Measurements from ENCODE around the gene CCDC80.

The CCDC80 gene, protein sequence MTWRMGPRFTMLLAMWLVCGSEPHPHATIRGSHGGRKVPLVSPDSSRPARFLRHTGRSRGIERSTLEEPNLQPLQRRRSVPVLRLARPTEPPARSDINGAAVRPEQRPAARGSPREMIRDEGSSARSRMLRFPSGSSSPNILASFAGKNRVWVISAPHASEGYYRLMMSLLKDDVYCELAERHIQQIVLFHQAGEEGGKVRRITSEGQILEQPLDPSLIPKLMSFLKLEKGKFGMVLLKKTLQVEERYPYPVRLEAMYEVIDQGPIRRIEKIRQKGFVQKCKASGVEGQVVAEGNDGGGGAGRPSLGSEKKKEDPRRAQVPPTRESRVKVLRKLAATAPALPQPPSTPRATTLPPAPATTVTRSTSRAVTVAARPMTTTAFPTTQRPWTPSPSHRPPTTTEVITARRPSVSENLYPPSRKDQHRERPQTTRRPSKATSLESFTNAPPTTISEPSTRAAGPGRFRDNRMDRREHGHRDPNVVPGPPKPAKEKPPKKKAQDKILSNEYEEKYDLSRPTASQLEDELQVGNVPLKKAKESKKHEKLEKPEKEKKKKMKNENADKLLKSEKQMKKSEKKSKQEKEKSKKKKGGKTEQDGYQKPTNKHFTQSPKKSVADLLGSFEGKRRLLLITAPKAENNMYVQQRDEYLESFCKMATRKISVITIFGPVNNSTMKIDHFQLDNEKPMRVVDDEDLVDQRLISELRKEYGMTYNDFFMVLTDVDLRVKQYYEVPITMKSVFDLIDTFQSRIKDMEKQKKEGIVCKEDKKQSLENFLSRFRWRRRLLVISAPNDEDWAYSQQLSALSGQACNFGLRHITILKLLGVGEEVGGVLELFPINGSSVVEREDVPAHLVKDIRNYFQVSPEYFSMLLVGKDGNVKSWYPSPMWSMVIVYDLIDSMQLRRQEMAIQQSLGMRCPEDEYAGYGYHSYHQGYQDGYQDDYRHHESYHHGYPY

GRCh38 chr3:112640930-112641801 lies at the start of gene CCDC80:
Gene CCDC80 (minus strand): TSS chr3:112641143. CDS start chr3:112639905, 1,238 bp downstream.
- peak; percentile 96 for DNase-seq (ENCODE audit: low read depth)

GRCh38 chr3:112689989-112690388 lies 49.0 kb upstream of the CCDC80 start:
- no peak for DNase-seq (ENCODE audit: low read depth)

GRCh38 chr3:112689385-112689784 lies 48.4 kb upstream of the CCDC80 start:
- no peak for DNase-seq (ENCODE audit: low read depth)

- no peak for DNase-seq (ENCODE audit: low read depth)
Observed at GRCh38 chr3:112688819-112689218, 47.9 kb upstream of the CCDC80 start.

DNA sequence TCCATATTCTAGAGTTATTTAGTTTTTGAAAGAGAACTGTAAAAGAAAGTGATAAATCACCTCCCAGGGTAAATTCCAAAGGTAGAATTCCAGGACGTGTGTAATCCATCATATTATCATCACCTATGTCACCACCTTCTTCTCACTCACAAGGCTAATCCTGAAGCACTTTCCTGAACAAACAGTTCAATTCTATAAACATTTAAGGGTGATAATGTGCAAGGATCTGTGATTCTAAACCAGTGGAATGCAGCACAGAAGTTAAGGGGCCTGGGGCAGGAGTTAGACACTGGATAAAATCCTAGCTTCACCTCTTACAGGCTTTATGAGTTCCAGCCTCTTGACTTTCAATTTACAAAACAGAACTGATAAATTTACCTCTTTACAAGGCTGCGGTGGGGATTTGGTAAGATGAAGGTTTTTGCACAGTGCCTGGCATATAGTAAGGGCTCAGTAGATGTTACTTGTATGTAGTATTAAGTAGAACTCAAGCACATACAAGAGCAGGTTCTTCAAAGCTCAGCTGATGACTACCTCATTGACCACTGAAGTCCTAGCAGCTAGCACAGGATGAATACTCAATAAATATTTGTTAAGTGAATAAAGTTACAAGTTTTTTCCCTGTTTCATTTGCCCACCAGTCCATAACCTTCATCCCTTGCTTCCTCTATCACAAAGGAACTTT lies 47.3 kb upstream of the CCDC80 start:
- peak; percentile 49 for DNase-seq (ENCODE audit: low read depth)

GRCh38 chr3:112687616-112688015 lies 46.7 kb upstream of the CCDC80 start:
- DNase-seq (ENCODE audit: low read depth), result no peak

DNA sequence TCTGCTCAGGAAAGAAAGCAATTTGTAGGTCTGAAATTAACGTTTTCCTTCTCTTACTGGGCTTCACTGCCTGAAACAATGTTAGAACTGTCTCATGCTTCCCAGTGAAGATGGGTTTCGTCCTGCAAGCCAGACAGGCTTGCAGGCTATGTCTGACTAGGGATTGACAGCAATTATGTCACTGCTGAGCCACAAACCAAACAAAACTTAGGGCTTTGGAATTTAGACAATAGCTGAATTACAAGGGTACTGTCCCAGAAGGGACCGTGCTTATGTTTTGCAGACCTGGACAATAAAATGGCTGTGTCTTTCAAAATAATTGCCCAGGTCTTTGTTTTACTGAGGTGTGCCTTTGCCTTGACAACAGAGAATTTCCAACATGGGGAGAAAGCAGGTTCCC lies 46.3 kb upstream of the CCDC80 start:
- DNase-seq (ENCODE audit: low read depth), result peak; percentile 47

DNA sequence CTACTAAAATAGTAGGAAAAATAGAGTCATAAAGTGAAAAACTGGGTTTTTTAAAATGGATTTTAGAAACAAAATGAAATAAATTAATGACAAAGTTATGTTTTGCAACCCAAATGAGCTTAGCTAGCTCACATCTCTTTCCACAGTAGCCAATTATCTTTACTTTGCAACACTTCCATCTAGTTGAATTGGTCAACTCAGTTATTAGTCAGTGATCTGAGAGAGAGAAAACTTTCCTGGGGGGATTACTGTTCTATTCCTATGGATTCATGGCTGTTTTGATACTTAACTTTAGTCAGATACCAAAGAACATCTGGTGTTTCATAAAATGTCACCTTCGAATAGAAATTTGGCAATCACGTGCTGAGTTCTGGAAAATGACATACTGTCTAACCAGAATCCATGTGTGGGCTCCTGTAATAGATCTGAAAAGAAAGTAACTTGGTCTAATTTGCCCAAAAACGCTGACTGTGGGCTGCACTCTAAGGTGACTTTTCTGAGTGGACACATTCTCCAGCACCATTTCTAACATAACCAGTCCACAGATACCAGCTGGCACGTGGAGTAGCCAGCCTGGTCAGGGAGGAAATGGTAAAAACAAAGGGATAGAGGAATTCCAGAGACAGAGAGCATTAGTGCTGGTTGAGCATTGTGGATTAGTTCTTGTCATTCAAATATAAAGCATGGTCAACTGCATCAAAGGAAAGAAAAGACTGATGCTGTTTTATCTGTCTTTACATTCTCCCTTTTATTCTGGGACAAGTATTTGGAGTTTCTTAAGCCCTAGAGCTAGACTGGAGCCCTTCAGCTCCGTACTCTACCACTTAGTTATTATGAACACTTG lies 45.2 kb upstream of the CCDC80 start:
- no peak for DNase-seq (ENCODE audit: low read depth)

- DNase-seq (ENCODE audit: low read depth), result peak; percentile 95
Observed at GRCh38 chr3:112685420-112685819, 44.5 kb upstream of the CCDC80 start.

DNA sequence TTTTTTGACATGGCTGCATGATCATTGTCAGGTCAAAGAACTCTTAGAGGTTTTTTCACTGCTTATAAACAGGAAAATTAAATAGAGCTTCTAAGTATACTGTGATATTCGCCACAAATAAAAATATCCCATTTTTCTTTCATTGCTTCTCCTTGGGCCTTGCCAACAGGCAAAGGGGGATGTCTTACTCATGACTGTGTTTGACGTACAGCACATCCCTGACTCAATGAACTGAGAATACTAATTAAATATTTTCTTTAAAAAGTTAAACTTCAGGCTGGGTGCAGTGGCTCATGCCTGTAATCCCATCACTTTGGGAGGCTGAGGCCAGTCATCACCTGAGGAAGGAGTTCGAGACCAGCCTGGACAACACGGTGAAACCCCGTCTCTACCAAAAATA lies 41.4 kb upstream of the CCDC80 start:
- peak; percentile 55 for DNase-seq (ENCODE audit: low read depth)

- peak; percentile 88 for DNase-seq (ENCODE audit: low read depth)
Observed at GRCh38 chr3:112681822-112682325, 40.9 kb upstream of the CCDC80 start.

DNA sequence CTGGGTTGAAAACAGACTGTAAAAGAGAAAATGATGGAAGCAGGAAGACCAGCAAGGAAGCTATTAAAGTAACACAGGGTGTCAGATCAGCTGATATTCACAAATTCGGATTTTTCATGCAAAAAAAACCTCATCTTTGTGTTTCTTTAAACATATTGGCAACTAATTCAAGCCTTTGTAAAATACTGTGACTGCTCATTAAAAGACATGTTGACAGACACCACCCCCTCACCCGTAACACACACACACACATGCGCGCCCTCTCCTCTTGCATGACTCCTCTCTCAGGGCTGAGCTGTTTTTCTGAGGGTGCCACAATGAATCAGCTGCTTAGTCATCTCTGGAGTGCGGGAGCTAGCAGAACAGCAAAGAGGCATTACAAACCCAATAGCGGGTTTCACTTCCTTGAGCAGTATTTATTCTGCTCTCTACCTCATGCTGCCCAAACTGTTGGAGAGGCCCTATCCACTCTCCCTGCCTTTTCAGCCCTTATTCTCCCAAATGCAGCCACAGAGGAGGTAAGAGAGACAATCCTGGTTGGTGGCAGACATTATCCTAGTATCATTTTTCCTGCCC lies 35.8 kb upstream of the CCDC80 start:
- peak; percentile 98 for DNase-seq (ENCODE audit: low read depth)

DNA sequence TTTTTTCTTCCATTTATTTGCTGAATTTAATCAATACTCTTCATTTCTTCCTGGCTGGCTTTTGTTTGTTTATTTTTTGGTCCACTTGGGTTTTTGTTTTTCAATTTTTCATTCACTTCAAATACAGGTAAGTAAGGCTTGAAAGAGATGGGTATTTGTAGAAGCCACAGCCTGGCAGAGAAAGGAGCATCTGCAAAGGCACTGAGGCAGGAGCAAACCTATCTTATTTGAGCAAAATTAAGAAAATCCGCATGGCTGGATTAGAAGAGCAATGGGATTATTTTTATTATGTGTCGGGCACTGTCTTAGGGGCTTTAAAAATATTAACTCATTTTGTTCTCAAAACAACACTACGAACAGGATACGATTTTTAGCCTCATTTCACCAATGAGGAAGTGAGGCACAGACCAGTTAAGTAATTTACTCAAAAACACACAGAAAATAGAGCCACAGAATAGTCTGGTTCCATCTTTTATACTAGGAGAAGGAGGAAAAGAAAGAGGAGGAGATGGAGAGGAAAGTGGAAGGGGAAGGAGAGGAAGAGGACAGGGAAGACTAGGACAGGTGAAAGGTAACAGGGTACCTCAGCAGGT lies 35.1 kb upstream of the CCDC80 start:
- DNase-seq (ENCODE audit: low read depth), result no peak

DNA sequence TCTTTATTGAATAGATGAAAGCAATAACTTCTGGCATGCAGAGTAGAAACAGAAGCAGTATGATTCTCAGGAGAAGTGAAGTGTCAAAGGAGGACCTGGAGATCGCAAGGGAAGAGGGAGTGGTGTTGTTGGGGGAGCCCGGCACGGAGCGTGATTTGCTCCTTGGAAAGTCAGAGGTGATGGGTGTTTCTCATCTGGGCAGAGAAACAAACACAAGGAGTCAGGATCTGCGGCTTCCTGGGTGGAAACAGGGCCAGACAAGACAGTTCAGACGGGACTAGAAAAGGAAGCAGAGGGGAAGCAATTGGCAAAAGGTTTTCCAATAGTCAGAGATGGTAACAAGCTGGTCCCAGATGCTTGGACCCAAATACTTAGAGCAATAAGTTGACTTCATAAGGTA lies 34.4 kb upstream of the CCDC80 start:
- no peak for DNase-seq (ENCODE audit: low read depth)

DNA sequence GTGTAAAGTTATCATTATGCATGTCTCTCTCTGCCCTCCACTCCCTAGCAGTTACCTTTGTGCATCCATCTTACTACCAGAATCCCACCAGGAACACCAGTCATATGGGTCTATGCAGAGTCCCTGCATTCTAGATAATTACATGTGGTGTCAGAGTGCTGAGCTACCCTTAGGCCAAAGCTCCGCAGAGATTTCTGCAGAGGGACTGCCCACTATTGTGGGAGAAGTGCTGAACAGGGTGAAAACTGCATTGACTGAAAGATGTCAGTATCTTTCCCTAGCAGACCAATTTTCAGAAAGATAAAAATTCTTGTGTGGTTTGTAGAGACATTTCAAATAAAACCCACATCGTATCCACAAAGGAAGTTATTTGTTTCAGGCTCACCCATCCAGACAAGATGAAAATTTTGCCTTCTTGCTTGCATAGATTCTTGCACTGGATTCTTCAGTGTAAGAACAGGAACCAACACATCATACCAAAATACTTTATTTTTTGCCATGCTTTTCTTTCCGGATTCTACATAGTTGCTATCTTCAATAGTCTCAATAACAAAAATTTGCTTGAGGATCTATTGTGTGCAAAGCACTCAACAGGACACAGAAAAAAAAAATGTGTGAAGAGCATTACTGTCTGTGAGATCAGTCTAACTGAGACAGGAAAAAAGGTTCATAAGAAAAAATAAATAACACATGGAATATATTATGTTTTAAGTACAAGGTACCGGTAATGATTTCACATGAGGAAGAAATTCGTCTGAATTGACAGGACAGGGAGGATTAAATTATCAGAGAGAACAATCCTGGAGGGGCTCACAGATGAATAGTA lies 32.0 kb upstream of the CCDC80 start:
- peak; percentile 30 for DNase-seq (ENCODE audit: low read depth)

DNA sequence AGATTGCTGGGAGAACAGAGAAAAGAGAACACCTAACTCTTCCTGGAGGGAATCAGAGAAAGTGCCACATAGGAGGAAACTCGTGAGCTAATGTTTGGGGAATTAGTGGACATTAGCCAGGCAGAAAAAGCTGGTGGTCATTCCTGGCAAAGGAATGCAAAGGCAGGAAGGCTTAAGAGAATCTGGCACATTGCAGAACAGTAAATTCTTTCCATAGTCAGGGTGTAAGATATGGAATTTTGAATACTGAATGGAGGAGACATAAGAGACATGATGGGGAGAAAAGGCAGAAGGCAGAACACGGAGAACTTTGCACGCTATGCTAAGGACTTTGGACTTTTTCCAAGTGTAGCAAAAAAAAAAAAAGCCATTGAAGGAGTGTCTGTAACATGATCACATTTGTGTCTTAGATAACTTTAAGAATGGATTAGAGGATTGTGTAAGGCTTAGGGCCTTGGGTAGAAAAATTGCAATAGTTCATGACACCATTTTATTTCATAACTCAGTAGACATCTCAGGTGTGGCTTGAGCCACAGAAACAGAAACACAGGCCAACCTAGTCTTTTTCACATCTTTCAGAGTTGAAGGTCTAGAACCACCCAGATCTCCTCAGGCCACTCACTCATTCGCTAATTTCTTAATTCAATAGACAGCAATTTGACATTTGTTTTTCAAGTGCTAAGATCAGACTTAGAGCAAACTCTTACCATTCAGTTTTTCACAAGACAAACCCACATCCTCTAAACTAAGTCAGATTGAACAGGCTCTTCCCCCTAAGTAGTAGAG lies 31.2 kb upstream of the CCDC80 start:
- peak; percentile 99 for DNase-seq (ENCODE audit: low read depth)

DNA sequence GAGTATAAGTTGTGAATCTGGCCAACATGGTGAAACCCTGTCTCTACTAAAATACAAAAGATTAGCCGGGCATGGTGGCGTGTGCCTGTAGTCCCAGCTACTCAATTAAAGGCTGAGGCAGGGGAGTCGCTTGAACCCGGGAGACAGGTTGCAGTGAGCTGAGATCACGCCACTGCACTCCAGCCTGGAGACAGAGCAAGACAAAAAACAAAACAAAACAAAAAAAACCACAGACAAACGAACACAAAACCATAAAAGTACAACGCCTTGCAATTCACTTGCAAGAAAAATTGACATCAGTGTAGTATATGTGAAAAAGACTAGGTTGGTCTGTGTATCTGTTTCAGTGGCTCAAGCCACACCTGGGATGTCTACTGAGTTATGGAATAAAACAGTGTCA lies 29.9 kb upstream of the CCDC80 start:
- DNase-seq (ENCODE audit: low read depth), result no peak

DNA sequence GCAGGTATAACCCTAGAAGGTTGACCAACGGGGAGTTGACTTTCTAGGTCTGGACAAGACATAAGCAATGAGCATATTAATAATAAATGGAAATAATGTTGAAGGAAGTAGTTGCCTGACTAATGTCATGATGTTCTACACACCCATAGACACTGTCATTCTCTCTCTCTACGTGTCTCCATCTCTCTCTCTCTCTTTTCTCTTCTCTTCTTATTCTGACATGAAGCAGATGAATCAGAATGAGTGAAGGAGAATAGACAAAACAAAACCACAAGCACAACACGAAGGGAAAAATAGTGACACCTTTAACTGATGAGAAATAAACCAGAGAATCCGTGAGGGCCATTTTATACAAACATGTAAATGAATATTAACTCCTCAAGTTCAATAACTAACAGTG lies 26.7 kb upstream of the CCDC80 start:
- no peak for DNase-seq (ENCODE audit: low read depth)

Measured in EH (cell line).